Activated CD4-positive, alpha-beta T cell treated with anti-CD3 and anti-CD28 coated beads, Interleukin-2, amount 50 U/mL, for 1 hour (primary cell): ENCODE results near the gene GCA.

Experiments
- DNase-seq: peaks from one replicate; pipeline ENCODE4 v3.0.0-alpha.2; 2020

GCA gene, protein sequence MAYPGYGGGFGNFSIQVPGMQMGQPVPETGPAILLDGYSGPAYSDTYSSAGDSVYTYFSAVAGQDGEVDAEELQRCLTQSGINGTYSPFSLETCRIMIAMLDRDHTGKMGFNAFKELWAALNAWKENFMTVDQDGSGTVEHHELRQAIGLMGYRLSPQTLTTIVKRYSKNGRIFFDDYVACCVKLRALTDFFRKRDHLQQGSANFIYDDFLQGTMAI

DNA sequence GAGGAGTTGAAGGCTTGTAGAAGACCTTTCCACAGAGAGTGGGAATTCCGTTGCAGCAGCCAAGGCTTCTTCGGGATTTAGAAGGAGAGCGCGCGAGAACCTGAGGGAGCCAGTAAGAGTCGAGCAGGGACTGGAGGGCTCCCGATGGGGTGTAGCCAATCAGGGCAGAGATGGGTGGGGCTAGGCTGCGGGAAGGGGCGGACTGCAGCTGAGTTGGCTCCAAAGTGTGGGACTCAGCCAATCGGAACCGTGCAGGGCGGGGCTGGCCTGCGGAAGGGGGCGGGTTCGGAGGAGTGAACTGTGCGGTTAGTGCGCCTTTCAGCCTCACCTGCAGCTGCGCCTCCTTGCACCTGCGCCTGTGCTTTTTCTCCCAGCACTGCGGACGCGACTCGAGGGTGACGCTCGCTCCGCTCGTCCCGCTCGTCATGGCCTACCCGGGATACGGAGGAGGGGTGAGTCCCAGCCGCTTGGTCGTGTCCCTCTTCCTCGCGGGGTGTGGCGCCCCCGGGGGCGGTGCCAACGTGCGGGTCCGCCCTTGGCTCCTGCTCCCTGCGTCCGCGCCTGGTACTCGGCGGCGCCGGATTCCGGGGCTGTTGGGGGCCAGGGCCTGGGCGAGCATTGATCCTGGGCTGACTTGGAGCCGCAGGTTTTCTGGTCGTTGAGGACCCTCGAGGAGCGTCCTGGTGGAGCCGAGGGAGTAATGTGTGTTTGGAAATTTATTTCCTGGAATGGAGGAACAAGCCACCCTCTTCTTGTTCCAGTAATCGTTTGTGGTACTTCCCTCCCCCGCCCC, at the start of gene GCA:
GCA (plus strand) TSS at position 309 of the 793 bp plus-strand sequence; CDS start at position 426, 117 bp downstream.
- DNase-seq: peak; percentile 99

DNA sequence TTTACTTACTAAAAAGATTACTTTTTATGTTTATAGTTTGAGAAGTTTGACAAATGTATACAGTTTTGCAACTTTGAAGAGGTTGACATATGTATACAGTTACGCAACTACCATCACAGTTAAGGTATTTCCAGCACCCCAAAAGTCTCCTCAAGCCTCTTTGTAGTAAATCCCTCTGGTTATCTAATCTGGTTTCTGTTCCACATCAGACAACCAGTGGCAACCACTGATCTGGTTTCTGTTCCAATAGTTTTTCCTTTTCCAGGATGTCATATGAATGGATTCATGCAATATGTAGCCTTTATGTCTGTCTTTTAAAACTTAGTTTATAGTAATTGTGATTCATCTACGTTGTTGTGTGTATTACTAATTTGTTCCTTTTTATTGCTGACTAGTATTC, 48.9 kb upstream of the GCA start:
- DNase-seq: no peak

DNA sequence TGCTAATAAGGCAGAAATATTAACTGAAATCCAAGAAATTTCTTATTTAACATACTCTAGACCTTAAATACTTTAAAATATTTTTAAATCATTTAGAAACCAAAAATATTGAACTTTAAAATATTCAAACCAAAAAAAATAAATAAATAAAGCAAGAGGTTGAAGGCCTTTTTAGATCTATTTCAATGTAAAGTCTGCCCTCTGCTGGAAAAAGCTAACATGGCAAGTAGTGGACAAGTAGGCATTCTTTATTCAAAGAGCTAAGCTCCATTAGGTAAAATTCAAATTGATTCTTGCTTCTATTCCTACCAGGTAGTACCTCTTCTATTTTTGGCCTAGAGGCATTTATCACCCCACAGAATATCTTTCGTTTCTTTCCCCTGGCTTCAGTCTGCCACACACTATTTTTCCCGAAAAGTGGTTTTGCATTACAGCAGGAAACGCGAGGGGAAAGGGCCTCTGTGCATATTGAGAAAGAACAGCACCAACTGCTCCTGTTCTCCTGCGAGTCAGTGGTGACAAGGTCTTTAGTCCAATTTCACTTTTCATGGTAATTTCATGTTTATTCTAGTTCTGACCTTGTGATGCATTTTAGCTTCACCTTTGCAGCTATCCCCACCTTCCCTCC, 45.9 kb upstream of the GCA start:
- peak; percentile 47 for DNase-seq

DNA sequence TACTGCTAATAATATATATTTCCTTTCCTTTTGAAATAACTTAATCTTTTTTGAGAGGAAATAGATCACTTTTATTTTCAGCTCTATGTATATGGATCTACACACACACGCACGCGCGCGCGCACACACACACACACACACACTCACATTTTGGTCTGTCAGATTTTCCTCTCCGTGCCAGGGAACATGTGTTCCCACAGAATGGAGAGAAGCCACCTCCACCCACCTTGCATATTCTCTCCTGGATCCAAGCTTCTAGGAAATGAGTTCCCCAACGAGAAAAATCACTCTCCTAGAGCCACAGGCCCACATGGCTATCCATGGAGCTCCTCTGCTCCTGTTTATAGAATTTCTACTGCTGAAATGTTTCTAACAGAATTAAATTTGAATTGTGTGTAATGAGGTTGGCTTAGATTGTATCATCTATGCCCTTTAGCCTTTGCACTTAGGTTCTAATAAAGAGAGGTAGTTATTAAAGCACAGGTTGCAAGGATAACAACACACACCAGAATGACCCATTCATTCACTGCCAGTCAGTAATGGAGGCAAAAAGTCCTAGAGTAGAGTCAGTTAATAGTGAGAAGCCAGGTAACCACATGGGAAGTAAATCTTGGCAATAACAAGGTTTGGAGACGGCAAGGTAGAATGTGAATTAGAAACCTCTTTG, 45.1 kb upstream of the GCA start:
- no peak for DNase-seq

DNA sequence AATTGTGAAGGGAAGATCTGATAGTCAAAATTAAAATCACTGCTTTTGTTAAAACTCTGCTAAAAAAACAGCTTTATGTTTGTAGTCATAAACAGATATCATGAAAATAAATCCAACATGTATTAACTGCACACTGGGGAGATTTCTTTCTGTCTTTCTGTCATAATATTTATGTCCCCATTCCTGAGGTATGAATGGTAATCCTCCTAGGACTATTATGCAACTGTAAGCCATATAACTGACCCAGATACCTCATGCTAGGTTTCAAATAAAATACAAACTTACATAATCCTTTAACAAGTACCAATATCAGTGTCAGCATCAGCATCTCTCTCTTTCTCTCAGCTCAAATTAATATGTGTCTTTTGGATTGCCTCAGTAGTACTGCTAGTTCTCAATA, 43.7 kb upstream of the GCA start:
- DNase-seq: no peak

DNA sequence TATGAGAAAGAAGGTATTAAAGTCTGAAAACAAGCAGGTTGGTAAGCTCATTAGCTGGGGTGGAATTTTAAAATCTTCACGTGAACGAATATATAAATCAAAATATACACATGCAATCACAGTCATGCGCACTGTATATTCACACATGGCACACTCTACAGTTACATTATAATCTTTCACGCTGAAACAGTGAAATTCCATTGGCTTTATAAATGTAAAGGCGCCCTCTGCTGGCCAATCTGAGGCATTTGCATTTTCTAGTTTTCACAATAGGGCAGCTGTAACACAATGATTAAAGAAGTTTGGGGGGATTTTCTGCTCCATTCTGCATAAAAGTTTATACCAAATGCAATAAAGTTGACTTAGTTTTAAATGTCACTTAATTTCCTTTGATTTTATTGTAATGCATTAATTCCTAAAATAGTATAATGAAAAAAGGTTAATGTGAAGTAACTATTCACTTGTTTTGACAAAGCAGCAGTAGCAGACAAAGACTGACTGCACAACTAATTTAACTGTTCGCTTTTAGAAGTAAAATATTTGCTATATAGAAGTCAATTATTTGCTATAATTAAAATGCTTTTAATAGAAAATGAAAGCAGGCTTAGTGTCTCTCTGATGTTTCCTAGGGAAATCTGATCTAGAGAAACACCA, 42.7 kb upstream of the GCA start:
- DNase-seq: peak; percentile 53

DNA sequence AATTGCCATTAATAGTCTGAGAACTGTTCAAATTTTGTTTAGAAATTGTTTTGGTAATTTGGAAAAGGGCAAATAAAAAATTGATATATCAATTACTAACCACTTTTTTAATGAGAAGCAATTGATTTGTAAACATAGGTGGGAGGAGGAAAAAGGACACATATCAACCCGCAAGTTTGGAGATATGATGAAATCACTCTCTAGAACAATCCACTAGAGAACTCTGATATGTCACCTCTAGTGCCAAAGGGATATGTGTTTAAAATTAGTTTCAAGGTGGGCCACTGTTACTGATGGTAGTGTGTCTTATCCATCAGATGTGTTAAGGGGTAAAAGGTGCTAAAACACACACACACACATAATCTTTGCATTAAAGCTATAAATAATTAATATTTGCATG, 42.1 kb upstream of the GCA start:
- no peak for DNase-seq

DNA sequence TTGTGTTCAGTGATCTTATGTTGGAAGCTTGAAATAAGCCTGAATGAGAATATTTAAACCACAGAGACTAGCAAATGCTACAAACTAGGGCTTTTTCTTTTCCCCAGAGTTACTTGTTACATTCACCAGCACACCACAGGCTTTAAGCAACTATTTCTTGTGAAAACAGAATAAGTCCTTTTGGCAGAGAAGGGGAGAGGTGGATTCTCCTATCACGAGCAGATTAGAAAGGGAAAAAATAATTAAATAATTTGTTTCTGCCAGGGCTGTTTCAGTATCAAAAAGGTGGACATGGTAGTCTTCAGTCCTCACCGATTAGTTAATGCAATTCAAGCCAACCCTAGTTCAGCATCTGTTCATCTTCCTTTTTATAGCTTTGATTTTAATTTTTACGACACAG, 38.0 kb upstream of the GCA start:
- no peak for DNase-seq

DNA sequence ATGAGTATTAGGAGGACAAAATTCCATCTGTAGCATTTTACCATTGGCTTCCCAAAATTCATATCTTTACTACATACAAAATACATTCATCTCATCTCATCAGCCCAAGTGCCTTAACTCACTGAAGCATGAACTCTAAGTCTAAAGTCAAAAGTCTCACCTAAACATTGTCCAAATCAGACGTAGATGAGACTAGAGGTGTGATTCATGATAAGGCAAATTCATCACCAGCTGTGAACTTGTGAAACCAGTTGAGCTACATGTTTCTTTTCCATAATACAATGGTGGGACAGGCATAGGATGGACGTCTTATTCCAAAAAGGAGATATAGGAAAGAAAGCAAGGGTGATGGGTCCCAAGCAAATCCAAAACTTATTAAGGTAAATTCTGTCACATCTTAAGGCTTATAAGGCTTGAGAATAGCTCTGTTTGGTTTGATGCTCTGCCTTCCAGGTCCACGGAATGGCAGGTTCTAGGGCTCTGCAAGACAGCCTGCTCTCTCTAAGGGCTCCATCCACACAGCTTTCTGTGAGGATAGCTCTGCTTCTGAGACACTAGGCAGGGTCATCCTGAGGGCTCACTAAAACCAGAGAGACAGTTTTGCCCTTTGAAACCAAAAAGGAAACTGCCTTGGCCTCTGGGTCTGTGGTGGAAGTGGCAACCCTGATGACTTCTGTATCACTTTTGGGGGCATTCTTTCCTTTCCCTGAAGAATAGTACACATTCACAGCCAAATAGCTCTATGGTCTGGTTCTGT, 35.0 kb upstream of the GCA start:
- DNase-seq: no peak

DNA sequence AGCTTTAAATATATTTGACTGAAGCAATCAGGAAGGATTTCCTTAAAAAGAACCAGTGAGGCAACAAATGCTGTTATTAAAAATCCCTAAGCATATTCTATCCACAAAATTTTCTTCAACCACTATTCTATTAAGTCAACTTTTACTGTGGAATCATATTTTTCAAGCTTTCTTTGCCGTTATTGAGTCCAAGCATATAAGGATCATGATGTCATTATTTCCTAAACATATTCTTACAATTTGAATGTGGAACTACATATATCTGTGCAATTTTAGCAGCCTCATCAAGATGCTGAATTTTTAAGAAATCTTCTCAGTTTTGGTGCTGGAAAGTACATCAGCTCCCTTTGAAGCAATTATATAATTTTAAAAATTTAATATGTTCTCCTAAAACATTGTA, 31.1 kb upstream of the GCA start:
- DNase-seq: no peak

DNA sequence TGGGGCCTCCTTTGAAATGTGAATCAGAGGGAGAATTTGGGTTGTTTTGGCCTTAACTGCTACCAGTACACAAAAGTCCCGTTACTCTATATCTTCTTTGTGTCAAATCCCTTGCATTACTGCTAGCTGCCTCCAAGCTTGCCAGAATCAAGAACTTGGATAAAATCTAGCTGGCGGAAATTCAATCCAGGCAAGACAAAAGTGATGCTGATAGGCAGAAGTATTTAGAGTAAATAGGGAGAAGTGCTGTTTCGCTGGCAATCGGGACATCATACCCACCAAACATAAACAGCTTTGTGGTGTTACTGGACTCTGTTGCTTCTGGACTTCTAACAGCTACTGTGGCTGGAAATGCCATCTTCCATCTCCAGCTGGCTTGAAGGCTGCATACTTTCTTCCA, 28.0 kb upstream of the GCA start:
- no peak for DNase-seq

DNA sequence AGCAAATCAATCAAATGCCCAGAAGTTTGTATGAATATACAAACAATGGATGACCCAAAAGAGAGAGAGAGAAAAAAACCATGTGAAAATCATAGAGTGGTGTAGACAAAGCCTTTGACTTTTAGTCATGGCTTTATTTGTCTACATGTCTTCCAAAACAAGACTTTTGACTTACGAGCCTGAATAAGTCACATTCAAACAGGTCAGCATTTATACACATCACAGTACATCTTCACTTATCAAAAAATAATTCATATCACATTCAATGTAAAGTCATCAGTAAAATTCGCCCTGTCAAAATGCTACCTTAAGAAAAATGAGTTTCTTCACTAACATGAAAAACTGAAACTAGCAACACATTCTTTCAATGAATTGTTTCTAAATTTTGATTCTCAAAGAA, 27.3 kb upstream of the GCA start:
- DNase-seq: no peak

DNA sequence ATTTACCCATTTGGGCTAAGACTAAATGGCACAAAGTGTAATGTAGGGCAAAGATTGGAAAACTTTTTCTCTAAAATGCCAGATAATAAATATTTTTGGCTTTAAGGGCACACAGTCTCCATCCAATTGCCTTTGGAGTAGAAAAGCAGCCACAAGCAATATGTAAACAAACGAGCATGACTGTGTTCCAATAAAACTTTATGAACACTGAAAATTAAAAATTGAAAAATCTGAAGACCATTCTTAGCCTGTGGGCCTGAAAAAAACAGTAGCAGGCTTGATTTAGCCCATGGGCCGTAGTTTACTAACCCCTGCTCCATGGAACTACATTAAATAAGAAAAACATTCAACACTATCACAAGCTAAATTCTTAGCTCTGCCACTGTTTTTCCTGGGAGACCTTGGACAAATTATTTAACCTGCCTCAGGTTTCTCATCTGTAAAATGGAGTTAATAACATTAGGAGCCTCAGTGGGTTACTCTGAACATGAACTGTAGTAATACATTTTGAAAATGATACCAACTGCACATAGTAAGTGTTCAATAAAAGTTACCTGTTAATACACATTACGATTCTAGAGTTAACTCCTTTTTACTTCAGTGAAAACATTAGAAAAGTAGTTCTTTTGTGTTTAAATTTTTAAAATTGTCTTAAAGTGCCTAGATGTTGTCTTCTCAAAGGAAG, 26.7 kb upstream of the GCA start:
- no peak for DNase-seq

DNA sequence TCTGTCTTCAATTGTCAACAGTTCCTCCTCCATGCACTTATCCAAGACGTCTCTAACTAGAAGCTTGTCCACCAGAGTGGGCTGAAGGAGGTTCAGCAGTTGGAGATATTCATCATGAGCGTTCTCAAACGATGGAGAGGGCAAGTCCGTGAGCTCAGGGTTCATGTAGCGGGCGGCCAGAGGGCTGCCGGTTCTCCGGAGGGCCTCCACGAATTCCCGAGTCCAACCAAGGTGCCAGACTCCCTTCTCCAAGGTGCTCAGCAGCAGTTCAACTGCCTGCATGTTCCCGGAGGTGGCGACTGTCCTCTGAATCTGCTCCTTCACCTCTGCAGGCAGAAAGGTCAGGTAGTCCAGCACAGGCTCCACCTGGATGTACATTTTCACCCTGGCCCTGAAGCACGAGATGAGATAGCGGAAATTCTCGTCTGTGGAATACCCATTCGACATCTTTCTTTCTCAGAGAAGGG, 26.0 kb upstream of the GCA start:
- no peak for DNase-seq

DNA sequence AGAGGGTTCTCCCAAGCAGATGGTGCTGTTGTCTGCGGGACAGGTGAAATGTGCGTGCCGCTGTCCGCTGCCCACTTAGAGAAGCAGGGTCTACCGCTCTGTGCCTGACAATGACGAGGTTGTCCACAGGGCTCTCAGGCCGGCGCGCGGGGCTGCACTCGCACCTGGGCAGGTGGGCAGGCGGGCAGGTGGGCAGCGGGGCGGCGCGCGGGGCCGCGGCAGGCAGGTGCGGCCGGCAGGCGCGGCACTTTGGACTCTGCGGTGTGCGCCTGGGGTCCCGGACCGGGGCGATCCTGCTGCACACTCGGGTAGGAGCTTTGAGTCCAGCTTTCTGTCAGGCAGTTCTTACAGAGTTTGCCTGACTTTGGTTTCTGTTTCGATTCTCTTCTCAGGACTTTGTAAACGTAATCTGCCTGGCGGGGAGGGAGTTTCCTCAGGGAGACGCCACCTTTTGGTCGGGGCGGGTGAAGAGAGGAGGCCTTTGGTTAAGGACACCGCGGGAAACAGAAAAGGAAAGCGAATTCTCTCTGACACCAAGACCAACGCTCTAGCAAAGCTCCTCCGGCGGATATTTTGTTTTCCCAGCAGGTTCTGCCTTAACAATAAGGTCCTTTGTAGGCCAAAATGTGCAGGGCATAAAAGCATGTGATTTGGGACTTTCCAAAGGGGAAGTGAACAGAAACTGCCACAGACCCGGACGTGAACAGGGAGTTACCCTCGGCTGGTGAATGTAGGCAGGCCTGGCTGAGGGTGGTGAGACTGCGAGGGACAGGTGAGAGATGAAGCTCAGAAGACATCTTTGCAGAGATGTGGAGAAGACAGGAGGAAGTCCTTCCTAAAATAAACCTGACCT, 25.4 kb upstream of the GCA start, which contains the start of gene IFIH1:
IFIH1 (minus strand) TSS at position 357 of the 853 bp plus-strand sequence. CDS start 377 bp downstream, outside the sequence.
- peak; percentile 66 for DNase-seq

DNA sequence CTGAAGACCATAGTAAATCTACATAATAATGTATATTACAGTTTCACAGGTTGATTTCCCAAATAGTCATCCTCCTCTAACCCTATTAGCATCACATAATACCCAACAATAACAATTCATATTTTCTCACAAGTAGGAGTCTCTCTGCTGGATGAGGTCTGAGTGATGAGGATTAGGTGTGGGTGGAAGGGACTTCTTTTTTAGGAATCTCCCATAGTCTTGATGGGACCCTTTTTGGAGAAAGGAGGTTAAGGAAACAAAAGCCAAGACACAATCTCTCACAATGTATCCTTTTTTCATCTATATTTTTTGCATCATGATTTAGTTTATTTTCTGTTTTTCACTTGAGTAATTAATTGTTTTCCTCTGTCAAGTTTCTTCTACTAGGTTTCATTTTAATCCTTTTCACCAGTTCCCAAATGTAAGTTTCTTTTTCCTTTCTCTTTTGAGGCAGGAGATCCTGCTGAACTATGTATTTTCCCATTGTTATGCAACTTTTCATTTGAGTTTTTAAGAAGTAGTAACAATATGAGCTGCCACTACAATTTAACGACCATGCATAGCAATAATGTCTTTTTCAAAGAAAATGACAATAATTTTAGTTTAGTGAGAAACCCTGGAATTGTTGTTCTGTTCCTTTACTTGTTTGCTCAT, 22.9 kb upstream of the GCA start:
- no peak for DNase-seq

DNA sequence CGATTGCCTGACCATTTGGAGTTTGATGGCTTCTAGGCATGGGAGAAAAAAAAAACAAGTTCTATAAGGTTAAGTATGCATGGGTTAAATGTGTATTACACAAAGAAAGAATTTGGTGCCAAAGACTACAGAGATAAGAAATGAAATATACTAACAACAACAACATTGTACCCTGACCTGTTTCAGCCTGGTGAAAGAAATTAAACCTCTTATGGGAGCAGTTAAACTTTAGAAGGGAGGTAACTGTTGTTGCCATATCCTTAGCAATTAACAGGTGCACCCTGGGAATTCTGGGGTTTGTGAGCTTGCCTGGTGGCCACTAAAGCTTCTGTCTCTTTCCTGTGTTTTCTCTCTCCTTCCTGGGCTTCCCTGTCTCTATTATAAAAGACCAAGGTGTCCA, 19.0 kb upstream of the GCA start:
- DNase-seq: no peak

DNA sequence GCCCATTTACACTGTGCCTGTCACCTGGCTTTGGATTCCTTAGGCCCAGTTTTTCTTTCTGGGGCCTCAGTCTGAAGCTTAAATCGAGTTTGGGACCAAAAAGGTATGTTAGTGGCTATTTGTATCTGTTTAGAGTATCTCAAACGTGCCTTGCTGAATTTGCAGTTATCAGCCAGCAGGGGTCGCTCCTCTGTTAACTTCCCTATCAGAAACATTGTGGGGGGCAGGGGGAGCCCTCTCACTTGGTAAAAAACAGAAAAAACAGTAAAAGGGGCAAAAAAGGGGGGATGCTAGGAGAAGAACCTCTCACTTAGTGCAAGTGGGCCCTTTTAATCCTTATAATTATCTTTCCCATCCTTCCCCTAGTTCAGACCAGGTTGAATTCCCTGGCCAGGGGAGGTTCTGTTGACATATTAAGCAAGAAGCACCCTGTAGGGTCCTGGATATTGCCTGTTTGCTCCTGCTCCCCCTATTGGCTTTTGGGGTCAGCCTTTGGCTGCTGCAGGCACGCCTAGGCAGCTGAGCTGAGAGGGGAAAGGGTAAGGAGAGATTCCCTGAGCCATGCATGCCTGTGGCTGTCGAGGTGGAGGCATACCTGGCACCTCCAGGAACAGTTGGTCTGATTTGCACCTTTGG, 16.7 kb upstream of the GCA start:
- peak; percentile 11 for DNase-seq

DNA sequence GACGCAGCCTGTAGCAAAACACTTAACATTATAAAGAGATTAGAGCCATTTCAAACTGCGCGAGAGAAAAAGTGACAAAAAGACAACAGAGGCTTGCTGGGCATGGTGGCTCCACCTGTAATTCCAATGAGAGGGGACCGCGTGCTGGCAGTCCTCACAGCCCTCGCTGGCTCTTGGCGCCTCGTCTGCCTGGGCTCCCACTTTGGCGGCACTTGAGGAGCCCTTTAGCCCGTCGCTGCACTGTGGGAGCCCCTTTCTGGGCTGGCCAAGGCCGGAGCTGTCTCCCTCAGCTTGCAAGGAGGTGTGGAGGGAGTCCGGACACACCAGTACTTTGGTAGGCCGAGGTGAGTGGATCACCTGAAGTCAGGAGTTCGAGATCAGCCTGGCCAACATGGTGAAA, 16.1 kb upstream of the GCA start:
- DNase-seq: no peak
